OCI-LY3 (cell line): ENCODE data around the gene SORL1.

Experiments used
- EZH2phosphoT487 ChIP-seq: fragments of 200-600 bp; shearing (Covaris generic); IDR thresholded peaks from 2 replicates; pipeline ENCODE4 v1.6.1; 2018; ENCODE audit warnings: antibody characterized with exemption, mixed run types, low read depth
- TF ChIP-seq, protein P1 (sequence below): fragments of 200-600, 300-600 bp; sonication (generic); IDR thresholded peaks from 2 replicates; pipeline ENCODE4 v1.5.1; 2014; ENCODE audit warnings: antibody characterized with exemption, low read length, low read depth

DNA sequence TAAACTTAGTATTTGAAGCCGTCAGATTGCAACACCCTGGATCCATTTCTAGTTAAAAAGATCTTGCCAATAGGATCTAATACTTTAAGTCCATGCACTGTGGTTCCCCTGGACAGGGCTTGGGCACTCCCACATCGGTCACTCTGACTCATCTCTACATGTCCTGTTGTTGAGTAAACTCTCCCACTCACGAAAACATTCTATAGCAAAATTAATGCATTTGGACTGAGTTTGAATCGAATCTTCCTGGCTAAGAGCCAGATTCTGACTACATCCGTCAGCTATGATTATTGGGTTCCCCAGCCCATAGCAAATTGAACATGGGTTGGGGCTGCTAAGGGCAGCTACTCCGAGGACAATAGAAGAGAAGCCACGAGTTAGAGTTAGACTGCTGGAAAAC is 182.8 kb downstream of the SORL1 start:
- TF ChIP-seq, protein P1, sequence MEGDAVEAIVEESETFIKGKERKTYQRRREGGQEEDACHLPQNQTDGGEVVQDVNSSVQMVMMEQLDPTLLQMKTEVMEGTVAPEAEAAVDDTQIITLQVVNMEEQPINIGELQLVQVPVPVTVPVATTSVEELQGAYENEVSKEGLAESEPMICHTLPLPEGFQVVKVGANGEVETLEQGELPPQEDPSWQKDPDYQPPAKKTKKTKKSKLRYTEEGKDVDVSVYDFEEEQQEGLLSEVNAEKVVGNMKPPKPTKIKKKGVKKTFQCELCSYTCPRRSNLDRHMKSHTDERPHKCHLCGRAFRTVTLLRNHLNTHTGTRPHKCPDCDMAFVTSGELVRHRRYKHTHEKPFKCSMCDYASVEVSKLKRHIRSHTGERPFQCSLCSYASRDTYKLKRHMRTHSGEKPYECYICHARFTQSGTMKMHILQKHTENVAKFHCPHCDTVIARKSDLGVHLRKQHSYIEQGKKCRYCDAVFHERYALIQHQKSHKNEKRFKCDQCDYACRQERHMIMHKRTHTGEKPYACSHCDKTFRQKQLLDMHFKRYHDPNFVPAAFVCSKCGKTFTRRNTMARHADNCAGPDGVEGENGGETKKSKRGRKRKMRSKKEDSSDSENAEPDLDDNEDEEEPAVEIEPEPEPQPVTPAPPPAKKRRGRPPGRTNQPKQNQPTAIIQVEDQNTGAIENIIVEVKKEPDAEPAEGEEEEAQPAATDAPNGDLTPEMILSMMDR, result no peak
- no peak for TF ChIP-seq EZH2phosphoT487
